ENCODE measurements around the gene SLC6A17.

Gene SLC6A17

DNA sequence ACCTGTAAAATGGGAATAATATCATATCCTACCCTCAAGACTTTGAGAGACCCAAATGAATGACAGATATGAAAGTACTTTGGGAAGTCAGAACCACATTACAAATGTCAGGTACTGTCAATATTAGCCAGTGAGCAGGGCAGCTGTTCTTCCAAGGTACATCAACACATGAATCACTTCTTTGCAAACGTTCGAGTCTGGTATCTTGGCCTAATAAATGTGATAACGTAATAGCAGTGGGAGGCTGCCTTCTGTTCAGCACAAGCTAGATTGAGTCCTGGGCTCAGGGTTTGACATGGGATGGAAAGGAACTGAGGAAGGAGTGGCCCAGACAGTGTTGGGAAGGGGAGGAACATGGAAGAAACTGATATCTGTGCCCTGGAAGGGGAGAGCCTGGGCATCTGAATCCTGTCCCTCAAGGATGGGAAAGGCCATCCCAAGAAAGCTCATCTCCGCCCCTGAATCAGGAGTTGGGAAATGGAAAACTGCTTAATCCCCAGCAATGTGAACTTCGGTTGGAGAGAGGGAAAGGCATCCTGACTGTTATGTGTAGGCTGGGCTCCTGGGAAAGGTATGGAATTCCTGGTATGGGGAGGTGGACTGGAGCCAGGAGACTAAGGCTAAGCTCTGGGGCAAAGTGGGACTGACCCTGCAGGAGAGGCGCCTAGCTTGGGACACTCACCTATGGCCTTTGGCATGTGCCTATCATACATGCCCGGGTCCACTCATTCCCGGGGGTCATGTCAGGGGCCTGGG, 74.1 kb downstream of the SLC6A17 start:
- no peak for DNase-seq

DNA sequence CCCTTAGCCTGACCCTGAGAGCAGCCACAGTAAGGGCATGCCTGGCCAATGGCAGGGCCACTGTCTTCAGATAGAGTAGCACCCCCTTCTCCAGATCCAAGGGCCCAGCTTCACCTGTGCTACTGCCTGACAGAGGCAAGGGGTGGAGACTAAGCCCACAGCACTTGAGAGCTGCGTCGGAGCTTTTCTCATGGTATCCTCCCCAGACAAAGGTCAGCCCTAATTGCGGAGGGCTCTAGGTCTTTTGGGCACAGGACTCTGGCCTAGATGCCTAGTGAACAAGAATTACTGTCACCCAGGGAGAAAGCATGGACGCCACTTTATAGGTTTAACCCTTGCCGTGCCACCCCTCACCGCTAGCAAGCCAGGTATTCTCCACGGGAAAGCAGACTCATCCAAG, 74.9 kb downstream of the SLC6A17 start:
- no peak for DNase-seq

DNA sequence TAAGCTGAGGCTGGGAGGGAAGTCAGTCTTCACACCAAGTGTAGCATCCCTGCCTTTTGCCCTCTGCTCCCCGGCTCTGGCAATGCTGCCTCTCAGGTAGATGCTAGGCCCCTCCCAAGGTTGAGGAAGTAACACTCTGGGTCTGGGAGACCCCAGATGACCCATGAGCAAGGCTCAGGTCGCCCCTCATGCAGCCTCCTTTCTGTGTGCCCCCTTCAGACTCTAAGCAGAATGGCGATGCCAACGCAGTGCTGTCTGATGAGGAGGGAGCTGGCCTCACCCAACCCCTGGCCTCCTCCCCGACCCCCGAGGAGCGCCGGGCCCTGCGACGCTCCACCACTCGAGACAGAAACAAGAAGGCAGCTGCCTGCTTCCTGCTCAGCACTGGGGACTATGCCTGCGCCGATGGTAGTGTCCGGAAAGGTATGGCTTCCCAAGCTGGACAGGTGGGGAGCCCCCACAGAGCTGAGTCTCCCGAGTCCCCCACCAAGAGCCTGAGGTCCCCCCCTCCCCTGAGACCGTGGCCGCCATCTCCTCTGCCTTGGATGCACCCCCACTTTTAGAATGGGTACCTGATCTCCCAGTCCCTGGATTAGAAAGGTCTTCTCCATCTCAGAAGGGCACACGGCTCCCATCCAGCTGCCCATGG, 75.6 kb downstream of the SLC6A17 start:
- DNase-seq: no peak

DNA sequence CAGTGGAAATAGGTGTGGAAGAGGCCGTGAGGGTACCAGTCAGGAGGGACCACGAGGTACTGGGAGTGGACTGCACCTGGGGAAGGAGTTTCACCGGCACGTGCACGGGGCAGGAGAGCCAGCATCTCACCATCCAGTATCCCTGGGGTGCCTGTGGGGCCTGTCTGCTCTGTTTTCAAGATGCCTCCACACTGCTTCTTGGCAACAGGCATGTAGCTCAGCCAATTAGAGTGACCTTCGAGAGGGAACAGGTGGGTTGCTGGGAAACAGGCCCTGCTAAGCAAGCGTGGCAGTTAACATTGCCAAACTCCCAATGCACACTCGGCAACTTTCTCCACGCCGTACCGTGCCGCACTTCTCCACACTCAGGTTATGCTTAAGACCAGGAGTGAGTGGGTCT, 77.5 kb downstream of the SLC6A17 start:
- no peak for DNase-seq

DNA sequence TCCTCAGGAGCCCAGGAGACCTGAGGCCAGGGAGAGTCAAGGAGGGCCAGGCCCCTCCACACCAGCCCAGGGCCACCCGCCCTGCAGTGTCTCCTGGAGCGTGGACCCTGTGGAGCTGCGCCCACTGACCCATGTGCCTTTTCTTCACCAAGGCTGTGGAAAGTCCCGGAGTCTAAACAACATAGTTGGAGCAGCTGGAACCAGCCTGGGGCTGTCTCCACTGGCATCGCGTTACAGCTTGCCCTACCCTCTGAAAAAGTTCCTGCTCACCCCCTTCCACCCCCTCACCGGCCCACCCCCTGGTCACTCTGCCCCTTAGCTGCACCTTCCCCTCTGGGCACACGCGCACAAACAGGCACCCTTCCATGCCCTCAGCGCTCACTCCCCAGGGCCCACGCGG, 78.1 kb downstream of the SLC6A17 start:
- no peak for DNase-seq

DNA sequence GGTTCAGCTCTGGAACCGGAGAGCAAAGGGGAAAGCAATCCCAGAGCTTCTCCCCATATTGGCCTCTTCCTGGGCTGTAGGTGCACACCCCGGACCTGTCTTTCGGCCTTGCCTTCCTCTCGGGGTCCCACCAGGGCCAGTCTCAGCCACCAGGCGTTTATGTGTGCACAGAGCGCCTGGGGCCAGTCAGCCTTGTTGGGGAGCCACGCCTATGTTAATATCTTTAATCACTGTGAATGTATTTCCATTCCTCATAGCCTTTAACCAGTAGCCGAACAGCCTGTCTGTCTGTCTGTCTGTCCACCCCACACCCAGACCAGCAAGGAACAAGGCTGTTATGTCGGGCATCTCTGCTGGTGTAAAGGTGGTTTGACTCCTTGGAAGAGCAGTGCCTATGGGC, 78.6 kb downstream of the SLC6A17 start:
- DNase-seq: no peak

DNA sequence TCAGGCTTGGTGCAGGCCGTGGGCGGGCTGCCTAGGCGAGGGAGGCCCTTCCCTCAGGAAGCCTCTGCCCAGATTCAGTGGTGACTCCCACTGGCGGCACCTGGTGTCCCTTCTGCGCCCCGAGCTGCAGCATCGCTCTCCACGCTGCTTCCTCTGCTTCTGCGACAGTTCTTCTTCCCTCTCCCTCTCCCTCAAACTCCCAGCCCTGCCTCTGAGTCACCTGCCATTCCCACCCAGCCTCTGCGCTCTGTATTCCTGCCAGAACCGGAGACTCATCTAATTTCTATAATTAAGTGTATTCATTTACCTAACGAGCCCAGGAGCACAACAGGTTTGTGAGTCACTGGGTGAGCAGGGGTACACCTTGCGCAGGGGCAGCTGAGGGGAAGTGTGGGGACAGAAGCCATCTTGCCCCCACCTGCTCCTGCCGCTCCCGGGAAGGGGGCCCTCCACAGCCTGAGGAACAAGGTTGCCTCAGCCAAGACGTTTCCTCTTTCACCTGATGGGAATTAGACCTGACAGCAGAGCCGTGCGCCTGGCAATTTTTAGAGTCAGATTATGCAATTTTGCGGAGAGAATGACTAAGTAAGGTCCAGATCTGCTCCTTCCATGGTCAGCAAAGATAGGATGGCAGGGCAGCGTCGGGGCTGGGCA, 79.2 kb downstream of the SLC6A17 start:
- no peak for DNase-seq

DNA sequence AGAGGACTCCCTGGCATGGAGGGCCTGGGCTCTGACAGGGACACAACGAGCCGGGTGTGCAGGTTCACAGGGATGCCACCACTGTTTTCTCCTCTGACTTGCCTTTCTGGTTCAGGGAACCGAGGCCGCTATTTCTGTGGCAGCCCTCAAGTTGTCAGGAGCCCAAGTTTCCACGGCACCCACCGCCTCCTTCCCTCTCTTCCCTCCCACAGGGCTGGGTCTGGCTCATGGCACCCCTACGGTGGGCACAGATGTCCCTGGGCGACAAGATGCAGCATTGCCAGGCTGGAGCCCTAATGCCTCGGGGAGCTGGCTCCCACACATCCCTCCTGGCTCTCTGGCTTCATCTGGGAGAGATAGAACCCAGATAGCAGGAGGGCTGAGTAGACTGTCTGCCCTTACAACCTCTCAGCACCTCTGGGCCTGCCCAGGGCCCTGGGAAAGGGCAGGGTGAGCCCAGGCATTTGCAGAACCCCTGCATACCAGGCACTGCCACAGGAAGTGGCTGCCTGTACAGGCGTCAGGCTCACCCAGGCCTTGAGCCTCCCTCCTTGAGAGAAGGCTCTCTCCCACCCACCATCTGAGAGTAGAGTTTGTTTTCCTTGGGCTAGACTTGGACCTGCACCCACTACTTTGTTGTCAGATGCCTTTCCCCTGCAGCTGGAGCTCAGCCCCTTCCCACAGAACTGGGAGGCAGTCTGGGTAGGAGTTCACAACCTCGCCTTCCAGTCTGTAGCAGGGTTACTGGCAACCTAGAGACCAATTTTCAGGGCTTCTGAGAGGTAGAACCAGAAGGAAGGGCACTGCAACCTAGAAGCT, 80.3 kb downstream of the SLC6A17 start:
- DNase-seq: no peak

DNA sequence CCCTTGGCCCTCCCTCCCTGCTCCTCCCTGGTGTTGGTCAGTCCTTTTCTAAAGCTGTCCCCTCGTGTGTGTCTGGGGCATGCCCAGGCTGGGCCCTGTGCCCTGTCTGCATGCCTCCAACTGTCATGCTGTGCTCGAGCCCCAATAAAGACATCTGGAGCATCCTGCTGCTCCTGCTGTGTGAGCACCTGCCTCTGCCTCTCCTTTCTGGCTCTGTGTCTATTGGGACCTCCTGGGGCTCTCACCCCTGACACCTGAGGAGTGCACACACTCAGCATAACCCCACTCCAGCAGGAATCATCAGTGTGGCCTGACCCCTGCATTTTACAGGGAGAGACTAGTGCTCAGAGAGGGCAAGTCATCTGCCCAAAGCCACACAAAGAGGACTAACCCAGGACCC, 83.6 kb downstream of the SLC6A17 start:
- DNase-seq: no peak

DNA sequence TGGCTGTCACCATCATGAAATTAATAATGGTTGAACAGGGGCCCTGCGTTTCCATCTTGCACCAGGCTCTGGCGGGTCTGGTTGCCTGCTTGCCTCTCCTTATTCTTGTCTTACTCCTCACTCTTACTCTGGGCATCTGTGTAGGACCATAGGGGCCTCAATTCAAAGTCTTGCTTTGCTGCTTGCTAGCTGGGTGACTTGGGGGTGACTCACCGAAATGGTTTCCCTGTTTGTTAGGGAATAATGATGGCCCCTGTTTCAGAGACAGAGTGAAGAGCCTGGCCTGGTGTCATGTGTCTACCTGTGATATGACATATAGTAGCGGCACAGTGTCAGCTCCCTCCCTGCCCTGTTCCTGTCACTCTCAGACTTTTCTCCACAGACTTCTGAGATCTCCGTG, 84.4 kb downstream of the SLC6A17 start:
- DNase-seq: no peak

DNA sequence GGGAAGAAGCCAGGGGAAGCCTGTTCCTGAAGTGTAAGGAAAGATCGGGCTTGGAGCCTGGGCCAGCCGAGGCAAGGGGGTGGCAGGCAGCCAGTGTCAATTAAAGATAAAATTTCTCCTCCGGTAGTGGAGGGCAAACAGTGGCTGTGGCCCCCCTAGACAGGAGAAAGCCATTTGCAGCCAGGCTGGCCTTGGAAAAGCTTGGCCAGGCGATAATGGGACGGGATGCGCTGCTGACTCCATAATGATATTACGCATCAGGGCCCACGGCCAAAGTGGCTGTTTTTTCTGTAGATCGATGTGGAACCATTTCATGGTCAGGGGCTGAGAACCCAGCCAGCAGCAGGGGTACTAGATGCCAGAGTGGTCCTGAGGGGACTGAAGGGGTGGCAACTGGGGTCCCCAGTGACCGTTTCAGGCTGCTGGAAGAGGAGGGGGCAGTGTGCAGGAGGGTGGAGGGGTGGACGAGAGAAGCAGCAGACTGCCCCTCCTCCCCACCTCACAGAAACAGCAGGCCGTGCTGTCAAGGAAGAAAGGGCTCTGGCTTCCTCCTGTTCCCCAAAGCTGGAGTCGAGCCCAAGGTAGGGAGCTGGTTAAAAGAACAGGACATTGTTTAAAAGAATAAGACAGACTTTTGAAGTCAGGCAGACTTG, 85.0 kb downstream of the SLC6A17 start:
- DNase-seq: no peak

DNA sequence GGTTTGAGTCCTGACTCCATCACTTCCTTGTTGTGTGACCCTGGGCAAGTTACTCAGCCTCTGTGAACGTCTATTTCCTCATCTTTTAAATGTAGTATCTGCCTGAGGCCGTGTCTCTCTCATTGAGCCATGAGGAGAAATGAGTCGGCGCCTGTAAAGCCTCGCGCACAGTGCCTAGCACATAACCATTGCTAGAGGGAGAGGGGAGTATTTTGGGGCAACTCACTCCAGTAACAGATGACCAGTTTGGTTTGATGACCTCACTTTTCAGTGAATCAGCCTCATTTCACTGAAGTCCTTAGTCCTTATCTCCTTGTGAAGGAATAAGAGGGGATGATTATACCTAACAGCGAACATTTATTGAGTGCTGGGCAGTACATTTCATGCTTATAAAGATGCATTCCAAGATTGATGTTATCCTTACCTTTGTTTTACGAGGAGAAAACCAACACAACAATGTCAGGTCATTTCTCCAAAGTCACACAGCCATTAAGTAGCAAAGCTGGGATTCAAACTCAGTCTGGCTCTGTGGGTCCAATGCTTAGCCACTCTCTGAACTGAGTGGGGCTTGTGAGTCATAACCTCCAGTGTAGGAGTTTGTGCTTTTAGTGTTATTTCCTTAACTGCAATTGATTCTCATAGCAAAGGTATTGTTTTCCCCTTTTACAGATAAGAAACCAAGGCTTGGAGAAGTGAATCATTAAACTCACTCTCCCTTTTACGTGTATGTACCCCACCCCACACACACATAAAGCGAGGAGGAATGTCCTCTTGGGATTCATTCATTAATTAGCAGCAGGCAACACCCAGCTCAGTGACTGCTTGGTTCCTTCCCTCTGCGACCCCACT, 85.8 kb downstream of the SLC6A17 start:
- no peak for DNase-seq

DNA sequence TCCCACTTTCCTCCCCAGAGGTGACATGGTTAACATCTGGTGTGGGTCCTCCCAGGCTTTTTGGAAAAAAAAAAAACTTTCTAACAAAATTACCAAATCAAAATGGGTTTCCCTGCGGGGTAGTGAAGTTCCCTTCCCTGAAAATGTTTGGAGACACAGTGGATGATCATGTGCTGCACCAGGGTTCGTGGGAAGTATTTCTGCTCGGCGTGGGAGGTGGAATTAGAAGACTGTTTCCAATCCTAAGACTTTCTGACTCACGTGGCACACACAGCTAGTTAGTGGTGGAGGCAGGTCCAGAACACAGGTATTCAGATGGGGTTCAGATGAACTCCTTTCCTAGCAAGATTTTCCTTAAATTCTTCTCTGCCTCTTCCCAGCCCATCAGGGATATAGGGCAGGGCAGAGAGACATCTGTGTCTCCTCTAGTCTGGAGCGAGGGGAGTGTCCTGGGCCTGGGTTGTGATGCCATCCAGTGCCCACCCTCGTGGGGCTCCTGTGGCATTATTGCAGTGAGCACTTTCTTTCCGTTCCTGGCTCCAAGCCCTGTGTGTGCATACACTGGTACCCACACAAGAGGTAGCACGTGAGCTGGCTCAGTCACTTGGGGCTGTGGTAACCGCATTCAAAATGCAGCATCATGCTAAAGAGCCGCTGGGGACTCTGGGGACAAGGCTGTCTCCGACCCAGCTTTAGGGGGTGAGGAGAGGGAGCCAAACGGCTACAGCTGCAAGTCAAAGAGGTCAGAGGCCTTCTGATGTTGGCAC, 87.3 kb downstream of the SLC6A17 start:
- no peak for DNase-seq

DNA sequence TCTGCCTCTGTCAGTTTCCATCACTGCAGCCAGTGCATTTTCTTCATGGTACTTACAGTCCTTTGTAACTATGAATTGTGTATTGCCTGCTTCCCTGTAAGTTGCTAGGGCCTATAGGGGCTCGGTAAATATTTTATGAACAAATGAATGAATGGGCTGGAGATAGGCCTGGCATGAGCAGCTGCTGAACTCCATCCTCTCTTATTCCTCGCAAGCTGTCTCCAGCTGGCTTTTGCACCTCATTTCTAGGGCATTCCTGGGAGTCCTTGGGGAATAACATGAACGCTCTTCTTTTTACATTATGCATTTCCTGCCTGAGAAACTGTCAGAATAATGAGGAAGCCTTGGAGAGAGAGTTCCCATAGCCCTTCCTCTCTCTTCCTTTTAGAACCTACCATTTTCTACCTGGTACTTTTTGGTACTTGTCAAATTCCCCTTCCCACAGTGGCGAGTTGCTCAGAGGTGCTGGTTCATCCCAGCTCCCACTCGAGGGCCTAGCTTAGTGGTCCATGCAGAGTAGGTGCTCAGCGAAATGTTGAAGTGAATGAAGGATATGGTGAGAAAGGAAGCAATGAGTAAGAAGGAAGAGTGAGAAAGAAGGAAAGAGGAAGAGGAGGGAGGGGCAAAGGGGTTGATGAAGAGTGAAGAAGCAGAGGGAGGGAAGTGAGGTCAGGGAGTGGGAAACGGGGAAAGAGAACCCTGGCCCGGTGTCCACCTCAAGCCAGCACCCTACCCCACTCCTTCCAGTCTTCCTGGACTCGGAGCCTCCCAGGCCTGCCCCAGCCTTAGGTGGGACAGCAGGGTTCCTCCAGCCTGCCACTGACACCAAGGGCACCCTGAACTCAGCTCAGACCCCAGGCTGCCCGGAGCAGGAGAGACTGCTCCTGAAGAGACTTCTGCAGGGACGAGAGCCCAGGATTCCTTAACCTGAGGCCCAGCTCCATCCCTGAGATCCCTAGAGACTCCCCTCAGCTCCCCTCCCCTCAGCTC, 89.4 kb downstream of the SLC6A17 start:
- no peak for DNase-seq

DNA sequence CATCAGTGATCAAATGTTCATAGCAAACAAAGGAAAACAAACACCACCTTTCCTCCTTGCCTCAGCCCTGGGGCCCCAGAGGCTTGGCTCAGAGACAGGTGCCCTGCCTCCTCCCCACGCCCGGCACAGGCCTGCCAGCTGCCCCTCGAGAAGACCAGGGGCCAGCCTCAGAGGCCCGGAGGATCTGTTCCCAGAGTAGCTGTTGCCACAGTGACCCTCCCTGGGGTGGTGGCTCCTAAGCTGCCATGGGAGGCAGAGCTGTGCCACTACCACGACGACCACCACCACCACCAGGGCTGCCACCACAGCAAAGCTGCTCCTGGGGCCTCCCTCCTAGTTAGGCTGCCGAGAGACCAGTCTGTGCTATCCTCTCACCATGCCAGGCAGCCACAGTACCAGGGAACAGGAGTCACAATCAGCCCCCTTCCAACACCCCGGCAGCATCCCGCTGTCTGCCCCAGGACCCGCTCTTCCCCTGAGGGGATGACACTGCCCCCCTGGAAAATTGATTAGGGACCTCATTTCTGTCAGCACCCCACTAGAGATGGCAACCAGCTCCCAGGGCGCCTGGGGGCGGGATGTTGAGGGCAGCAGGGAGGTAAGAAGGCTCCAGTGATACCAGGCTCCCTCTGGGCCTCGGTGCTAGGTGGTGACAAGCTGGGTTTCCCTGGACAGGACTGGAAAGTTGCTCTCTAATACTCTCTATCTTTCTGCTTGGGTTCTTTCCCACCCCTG, 90.3 kb downstream of the SLC6A17 start:
- DNase-seq: no peak

DNA sequence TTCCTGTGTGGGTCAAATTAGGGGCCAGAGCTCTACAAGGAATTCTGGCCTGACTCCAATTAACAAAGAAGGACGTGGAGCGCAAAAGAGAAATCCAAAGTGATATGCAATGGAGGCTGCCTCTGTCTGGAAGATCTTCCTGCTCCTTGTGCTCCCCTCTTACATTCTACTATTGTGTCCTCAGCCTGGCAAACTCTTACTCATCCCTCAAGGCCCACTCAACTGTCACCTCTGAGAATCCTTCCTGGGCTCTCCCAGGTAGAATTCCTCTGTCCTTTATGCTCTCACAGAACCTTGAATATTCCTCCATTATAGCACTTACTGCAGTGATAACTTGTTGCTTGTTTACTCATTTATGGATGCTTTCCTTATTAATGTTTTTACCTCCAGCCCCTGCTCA, 91.2 kb downstream of the SLC6A17 start:
- DNase-seq: no peak

DNA sequence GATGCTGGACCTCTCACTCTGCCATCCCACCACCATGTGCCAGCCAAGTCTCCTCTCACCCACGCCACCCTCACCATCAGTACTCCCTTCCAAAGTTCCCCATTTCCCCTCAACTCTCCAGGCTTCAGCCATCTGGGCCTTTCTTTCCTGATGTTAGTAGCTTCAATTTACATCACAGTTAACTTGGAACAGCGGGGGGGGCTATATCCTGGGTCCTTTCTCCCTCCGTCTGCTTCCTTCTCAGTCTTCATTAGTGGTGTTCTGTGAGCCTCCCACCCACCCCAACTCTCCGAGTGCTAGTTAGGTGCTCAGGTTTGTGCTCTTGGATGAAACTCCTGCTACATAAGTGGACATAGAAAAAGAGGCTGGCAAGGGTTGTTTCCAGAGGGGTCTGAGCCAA, 91.8 kb downstream of the SLC6A17 start:
- no peak for DNase-seq

DNA sequence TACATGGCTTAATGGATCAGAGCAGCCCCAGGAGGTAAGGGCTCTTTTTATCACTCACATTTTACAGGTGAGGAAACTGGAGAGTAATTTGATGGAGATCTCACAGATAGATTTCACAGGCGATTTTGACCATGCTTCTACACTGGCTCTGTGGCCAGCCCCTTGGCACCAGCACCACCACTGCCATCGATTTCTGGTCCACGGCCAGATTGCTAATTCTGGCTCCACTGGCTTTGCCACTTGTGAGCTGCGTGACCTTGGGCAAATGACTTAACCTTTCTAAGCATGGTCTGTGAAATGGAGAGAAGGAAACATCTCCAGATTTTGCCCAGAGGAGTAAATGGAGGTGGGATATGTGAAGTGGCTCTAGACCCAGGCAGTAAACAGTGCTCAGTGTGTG, 92.4 kb downstream of the SLC6A17 start:
- DNase-seq: no peak

DNA sequence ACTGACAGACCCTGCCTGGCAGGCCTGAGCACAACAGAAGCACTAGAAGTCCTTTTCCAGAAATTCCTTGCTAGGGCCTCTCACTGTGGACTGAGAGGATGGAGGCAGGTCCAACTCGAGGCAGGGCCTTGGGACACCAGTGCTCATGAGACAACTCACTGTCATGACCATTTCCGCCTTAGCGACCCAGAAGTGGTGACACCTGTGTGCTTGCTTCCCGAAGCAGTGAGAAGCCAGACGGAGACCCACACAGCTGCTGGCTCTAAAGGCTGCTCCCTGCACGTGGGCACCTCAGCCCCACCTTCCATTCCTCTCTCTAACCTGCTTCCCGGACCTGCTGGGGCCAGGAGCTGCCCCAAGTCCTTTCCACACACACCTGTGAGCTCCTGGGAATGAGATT, 92.9 kb downstream of the SLC6A17 start:
- no peak for DNase-seq
